ENCODE results near the gene GLI3. TPM values are rescaled to one million over a fixed set of nuclear protein-coding genes. Genes with fewer than 3 reads are reported as not detected.

GLI3 gene
- polyA plus RNA-seq, 1 donor: 18.9 TPM

DNA sequence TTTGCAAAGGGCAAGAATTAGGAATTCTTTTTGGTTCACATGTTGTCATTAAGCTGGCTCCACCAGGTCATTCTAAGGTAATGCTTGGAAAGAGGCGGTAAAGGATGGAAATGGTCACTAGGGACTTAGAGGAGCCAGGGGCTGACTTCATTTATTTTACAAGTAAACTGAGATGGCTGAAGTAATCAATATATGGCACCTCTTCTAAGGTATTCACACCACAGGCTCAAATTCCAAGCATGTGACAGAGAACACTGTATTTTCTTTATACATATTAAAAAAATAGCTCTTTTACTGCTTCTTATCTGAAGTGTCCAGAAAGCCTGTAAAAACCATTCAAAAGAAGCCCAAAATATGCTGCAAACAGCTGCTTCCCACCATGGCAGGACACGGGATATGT lies 239.0 kb downstream of the GLI3 start:
- no peak for DNase-seq

DNA sequence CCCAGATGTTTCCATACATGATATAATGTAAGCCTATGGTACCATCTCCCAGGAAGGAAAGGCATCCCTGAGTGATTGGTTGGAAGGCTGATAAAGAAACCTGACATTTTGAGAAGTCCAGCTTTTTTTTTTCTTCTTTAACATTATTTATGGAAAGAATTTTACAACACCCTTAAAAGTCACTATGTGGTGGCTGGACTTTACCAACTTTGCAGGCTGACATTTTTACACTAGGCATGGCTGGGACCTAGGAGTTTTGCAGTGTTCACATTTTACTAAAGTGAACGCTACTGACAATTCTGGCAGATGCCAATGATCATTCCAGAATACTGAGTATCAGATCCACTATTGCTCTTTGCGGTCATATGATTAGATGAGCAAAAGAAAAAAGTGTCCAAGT lies 239.9 kb downstream of the GLI3 start:
- no peak for DNase-seq

DNA sequence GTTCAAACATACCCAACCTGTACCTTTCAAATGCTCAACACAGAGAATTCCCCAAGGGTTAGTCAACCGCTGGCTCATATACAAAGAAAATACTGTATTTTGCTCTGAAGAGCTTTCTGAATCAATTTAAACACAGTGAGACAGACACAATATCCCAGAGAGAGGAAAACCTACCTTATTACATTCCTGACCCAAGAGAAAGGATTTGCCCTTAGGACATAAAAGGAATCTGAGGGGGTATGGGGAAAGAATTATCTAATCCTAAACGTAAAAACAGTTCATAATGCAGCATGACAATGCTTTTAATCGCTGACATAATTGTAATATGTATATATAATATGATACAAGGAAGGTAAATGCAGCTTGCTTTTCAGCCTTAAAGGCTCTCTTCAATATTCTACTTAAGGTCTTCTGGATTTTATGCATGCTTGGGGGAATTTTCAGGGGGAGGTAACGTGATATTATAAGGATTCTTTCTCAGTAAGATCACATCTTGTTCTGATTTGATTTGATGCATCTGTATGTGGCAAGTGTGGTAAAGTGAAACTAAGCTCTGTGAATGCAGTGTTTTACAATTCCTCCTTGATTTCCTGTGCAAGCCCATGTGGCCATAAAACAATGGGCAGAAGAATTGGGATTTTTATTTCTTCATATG lies 240.5 kb downstream of the GLI3 start:
- DNase-seq: no peak

DNA sequence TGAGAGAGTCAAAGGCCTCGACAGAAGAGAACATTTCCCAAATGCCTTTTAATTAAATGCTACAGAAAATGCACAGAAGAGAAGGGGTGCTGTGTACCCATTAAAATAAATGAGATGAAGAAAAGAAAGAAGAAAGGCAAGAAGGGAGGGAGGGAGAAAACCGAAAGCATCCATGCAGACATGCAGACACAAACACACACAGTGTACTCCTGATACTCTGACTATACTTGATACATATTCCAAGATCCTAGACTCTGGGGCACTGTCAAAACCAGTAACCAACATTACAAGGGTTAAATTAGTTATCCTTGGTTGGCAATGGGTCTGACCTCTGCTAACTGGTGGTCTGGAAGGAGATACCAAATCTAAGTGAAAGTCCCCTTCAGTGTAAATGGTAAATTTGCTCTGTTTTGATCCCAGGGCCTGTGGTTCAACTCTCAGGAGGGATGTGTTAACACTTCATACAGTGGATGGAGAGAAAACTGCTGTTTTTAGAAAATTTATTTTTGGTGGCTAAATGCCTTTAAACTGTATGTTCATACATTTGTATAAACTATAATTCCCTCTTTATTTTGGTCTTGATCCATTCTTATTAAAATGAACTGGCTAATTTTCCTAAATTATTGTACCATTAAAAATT lies 241.3 kb downstream of the GLI3 start:
- no peak for DNase-seq

DNA sequence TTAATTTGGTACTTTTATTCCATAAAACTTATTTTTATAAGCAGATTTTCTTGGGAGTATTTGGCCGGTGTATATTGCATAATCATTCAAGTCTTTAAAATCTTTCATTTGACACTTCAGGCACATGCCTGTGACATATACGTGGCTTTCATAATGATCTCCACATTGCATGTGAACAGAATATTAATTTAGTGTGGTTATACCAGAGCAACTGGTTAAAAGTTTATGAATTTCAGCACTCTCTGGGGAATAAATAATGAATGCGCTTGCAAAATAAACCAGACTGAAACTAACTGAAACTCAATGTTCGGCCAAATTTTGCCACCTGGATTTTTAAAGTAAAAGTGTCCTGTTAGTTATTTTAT lies 242.3 kb downstream of the GLI3 start:
- no peak for DNase-seq

DNA sequence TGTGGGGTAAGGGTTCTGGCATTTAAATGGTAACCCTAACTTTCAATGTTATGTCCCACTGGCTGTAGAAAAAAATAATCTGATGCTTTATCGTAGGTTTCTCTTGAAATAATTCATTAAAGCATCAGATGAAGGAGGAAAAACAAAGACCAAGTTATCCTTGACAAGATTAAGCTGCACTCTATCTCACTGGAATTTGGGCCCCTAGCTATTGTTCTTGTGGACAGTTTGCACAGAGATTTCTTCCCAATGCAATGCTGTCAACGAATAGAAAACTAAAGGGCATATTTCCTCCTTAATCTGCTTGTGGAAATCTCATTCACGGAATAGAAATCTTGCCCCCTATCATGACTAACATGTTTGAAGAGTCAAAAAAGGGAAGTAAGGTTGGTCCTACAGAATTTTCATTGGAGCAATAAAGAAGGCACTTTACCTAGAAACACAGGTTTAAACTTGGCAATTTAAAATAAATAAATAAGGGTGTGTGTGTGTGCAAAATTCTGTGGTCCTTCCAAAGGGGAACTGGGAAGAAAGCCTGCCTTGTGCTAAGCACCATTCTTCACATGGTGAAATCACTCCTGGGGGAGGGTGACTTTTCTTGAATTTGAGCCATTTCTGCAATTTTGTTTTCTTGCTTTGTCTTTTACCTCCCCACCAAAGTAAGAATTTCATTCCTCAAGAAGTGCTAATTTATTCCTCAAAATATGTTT lies 242.8 kb downstream of the GLI3 start:
- no peak for DNase-seq

DNA sequence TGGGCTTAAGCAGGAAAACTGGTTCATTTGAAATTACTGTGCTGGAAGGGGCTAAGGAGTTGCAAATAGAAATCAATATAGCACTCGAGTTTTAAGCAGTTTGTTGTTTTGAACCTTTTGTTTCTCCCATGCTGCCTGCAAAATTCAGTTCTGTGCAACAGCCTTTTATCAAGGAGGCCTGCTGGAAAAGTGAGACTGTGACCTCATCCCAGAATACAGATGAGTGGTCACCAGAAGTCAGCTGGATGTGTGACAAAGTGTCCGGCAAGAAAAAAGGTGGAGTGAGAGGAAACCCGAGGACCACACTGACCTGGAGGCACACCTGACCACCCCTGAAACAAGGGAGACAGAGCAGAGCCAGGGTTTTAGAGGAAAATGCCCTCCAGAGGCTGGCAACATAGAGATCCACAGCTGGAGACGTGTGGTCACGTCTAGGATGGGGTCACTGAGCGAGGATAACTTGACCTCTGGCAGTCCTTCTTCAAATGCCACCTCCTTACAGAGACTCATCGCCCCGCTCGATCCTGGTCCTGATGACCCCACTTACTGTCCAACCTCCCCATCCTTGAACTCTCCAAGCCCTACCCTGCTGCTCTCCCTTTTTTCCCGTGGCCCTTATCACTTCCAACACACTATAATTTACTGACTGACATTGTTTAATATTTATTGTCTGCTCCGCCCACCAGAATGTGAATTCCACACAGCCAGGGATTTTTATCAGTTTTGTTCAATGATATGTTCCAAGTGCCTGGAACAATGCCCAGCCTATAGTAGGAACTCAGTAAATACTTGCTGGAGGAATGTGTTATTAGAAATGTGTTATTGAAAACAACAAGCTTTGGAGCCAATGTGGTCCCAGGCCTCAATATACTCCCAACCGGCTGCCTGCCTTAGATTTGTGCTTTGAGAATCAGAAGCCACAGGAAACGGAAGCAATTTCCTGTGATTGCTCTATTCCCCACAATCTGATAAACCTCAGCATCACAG lies 243.8 kb downstream of the GLI3 start:
- no peak for DNase-seq

DNA sequence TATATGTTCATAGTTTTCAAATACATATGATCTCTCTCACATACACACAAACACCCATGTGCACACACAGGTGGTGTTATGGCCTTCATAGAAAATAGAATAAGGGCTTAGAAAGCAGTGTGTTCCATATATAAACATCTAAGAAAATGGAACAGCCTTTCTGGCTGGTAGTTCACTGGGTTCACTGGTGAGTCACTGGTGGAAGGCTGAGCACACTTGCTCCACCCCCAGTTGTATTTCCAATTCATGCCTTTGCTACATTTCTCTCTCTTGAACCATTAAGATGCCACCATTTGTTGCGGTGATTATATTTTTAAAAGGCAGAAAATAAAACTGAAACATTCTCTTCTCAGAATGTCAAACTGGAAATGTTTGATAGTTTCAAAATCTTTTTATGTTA lies 252.1 kb downstream of the GLI3 start:
- no peak for DNase-seq

DNA sequence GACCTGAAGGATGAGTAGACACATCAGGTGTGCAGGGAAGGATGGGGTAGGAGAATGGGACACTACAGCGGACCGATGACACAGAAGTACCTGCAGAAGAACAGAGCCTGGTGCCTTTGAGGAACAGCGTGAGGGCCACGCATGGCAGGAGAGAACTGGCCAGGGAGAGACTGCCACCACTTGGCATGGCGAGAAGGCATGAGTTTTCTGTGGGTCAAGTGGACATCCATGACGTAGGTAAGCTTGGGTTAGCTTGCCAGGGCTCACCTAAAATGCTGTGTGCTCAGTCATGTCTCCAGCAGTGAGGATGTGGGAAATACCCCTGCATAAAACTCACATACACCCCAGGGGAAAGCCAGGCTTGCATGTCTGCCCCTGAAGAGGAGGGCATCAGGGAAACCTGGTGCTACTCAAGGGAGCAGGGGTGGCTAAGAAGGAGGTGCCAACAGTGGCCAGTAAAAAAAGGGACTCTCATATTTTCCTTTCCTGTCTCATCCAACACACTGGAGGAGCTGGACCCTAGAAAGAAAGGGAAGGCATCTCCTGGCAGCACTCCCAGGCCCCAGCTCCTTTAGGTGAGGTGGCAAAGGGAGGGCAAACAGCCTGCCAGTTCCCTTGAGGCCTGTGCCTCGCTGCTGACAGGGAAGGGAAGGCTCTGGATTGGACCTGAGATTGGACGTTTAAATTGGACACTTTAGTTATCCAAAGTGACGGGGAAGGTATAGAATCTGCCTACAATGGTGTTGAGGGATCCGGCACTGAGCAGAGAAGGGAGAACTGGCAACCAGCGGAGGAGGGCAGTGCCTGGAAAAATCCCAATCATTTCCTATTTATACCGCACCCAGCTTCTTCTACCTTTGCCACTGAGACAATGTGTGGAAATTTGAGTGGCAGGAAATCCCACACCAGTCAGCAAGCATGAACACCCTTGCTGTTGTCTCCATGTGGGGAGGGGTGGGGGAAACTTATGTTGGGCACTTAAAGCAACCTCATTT lies 255.7 kb downstream of the GLI3 start:
- no peak for DNase-seq

DNA sequence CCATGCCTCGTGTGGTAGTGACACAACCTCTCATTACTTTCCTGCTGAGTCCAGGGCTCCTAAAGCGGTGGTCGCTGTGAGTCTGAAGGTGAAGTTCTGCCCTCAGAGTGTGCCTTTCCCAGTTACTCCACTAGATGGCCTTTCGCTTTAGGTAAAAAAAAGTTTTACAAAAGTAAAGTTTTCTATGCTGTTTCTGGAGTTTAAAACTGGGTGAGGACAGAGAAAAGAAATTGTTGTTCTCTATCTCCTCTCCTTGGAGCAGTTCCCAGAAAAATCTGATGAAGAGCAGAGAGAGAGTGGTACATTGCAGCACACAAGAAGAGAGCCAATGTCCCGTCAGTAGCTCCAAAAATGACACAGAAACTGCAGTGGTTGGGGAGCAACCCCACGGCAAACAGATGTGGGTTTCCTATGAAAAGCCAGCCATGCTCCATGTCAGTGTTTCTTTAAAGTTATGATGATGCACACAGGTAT lies 257.1 kb downstream of the GLI3 start:
- DNase-seq: peak; percentile 56

DNA sequence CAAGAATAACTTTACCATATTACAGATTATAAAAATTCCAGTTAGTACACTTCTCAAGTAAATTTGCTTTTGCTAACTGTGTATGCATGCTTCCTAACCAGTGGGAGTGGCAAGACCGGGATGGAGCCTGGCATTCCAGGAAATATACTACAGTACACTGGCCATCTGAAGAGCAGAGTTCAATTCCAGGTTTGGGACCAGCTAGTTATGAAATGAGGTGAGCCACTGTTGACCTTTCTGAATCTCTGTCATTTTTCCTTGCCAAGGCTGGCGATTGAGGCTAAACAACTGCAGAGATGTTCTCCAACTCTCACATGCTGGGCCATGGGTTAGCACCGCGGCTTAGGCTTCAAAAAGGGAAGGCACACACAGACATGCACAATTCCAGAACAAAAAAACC lies 258.2 kb downstream of the GLI3 start:
- DNase-seq: no peak

DNA sequence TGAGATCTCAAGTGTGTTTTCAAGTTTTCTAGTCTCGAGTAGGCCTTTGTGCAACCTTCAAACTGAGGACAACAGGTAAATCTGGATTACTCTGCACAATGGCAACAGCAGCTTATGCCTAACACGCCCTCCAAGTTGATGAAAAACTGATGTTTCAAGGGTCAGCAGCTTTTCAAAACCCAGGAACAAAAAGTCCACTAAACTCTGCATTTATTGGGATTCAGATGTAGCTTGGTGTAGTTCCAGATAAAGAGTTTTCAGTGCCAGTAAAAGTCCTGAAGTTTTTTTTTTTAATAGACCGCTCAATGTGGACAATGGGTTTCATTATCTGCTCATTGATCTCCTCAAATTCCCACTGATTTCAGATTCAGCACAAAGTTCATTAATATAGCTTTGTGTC lies 259.3 kb downstream of the GLI3 start:
- DNase-seq: no peak

DNA sequence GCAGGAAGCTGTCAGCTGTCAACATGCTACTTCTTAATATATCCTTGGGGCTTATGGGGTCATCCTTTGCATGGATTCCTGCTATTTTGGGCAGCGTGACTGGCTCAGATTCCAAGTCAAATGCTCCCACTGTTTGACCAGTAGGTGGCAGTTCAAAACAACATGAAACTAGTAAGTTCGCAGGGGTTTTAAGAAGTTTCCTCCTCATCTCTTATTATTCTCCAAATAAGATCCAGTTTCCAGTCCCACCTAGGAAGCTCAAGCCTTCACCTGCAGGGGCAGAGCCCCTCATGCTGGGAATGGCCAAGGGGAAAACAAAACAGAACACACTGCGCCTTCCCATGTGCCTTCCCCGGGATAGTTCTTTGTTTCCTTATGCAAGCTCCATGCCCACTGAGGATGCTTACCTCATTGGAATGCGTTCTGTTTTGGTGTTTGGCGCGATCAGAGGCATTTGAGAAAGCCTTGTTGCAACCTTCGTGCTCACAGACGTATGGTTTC lies 259.8 kb downstream of the GLI3 start:
- peak; percentile 58 for DNase-seq

DNA sequence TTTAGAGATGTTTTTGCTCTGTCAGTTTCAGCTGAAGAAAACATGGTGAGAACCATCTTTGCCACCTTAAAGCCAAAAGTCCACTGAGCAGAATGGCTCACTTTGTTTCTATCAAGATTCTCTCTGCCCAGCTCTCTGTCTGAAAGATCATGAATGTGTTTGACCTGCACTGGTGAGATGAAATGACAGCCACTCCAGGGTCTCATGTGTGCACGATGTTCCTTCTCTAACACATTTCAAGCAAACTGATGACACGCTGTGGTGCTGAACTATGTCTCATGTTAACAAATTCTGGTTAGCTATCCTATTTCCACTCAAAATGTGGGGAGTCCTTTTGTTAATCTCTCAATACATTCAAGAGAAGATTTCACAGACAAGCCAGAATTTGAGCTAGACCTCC lies 260.6 kb downstream of the GLI3 start:
- DNase-seq: no peak

DNA sequence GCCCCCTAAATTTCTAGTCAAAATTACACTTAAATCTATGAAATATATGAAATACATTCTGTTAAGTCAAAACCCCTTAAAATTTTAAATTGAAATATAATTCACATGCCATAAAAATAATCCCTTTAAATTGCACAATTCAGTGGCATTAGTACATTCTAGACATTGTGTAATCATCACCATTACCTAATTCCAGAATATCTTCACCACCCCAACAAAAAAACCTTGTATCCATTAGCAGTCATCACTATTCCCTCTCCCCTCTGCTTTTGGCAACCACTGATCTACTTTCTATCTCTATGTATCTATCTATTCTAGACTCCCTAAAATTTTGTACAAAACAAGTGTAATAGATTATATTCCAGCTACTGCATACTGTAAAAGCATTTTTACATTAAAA lies 261.2 kb downstream of the GLI3 start:
- DNase-seq: no peak

DNA sequence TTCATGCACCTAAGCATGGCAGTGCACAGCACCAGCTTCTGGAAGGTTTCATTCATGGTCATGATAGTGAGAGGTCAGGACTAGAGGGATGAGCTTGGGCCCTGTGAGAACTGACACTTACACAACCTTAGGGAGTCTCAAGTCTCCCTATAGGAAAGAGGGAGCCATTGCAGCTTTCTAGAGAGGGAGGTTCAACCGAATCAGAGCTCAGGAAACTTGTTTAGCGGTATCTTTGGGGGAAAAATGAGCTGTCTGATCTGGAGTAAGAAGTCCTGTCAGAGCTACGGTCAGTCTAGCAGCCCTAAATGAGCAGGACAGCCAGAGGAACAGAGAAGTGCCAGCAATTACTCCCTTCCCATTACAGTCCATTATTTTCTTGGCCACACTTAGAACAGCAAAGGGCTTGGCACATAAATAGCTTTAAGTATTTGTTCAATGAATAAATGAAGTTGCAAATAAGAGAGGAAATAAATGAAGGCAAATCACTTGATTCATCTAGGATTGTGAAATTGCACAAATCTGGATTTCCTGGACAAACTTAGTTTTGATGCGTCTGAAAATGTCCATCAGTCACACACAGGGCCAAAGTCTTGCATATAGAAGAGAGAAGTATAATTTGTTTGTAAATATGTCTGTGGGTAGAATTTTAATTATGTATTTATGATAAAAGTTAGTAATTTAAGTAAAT lies 262.0 kb downstream of the GLI3 start:
- no peak for DNase-seq

DNA sequence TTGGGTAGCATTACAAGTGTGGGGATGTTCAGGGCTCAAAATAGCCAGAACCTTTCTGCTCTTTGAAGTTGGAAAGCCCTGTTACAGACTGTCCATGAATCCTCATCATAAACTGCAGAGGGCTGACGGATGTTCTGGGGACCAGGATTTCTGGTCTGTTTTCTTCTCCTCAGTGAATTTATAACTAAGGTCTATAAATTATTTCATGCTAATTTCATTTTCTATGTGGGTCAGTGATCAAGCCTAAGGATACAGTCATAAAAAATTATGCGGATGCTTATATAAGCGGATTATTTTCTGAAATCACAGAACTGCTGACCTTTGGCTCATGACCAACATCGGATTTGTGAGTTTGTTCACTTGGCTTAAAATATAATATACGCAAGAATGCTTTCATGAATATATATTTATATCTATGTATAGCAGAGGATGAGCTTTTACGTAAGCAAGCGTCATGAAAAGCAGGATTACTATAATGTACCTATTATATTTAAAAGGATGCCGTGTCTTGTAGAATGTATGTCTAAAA lies 263.7 kb downstream of the GLI3 start:
- DNase-seq: no peak

DNA sequence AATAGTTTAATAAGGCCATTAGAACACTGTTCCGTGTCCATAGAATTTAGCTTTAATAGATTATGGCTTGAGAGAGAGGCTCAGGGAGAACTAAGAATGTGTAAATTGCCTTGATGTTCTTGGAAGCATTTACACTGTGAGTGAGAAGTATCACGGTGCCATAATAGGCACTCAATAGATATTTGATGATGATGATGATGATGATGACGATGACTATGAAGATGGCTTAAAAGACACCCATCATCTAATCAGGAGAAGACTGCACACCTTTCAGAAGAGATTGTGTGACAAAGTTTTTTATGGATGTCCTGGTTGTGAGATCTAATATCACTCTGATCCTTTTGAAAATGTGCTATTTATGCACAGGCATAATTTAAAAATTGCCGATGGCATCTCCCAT lies 264.2 kb downstream of the GLI3 start:
- DNase-seq: no peak

DNA sequence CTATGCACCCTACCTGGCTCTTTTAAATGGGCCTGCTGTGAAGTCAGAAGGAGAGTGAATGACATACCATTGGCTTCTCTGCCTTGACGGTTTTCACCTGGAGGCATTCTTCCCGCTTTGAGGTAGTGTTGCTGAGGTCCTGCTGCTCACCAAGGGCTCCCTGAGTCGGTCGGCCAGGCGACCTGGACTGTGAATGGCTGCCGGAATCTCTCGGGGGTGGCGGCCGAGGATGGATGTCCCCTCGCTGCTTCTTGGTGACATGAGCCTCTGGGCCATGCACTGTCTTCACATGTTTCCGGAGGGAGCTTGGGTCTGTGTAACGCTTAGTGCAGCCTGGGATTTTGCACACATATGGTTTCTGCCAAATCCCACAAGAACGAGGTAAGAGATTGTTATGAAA lies 264.7 kb downstream of the GLI3 start:
- DNase-seq: no peak

DNA sequence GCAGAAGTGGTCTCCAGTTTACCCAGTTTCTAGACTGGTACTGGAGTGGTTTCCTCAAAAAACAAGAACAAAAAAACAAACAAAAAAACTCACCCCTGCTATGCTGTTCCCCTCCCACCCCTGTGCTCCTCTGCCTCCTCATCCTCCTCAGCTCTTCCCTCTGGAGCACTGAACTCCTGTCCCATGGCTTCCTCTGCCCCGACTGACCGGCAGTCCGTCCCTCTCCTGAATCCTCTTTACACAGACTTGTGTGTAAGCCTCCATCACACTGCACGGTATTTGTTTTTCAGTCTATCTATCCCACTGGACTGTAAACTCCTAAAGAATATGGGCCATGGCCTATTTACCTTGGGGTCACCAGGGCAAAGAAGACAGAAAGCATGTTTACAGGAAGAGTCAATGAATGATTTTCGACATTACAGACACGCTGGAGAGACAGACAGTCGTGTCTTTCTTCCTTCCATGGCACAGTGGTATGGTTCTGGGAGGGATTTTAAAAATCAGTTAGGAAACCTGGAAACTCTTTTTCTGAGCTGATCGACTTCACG lies 265.3 kb downstream of the GLI3 start:
- no peak for DNase-seq

Data from left kidney (tissue), 2 donors.